NT2/D1 (cell line): ENCODE data around the gene FBXL2.

ENCODE experiments used
- SUZ12 ChIP-seq: IDR thresholded peaks from 2 replicates; pipeline ENCODE4 v1.6.1; 2011; ENCODE audit not compliant: insufficient read length, insufficient read depth; ENCODE audit errors: extremely low read depth
- ZNF274 ChIP-seq: IDR thresholded peaks from 2 replicates; pipeline ENCODE4 v1.6.1; 2011; ENCODE audit warnings: mild to moderate bottlenecking, low read depth, low read length

DNA sequence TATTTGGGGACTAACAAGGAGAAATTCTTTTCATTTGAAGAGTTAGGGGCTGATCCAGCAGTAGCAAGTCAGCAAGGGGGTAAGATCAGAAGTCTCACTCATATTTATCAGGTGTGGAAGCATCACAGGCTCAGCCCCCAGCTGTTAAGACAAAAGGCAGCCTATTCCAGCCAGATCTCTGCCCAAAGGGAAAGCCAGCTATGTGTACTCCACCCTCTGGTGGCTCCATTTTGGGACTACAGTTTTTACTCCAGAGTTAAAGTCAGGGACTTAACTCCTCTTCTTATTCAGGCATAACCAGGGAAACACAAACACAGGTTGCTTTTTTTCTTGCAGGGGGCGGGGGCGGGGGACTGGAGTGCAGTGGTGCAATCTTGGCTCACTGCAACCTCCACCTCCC is 143.7 kb downstream of the FBXL2 start:
- TF ChIP-seq SUZ12 (no peak), ZNF274 (no peak)
